ENCODE data around the gene STK33. TPM values are rescaled to one million over a fixed set of nuclear protein-coding genes. Genes with fewer than 3 reads are reported as not detected.

STK33 gene
- total and polyA plus RNA-seq, 2 of the 13 experiments (the other 11 are each of a cell fraction or from before 2014, with no cell fraction given) = 2.7 to 12.6 TPM

- TF ChIP-seq TOPORS (CRISPR knock-in tag; IDR thresholded peaks at IDR 0.05) = no peak
- no peak for TF ChIP-seq HDAC6 (IDR thresholded peaks at IDR 0.05; ENCODE audit: low read depth, low read length)
- no peak for TF ChIP-seq SOX13 (IDR thresholded peaks at IDR 0.05)
- TF ChIP-seq SOX13 (CRISPR knock-in tag; conservative IDR thresholded peaks at IDR 0.05 in 1 of 2, IDR thresholded peaks at IDR 0.05 in 1 of 2) = no peak
- no peak for TF ChIP-seq ZFP82 (CRISPR knock-in tag; IDR thresholded peaks at IDR 0.05; ENCODE audit: borderline replicate concordance)
- TF ChIP-seq MIXL1 (CRISPR knock-in tag; IDR thresholded peaks at IDR 0.05) = no peak
- no peak for TF ChIP-seq TBX2 (CRISPR knock-in tag; IDR thresholded peaks at IDR 0.05; ENCODE audit: borderline replicate concordance)
- no peak for TF ChIP-seq ZNF550 (CRISPR knock-in tag; IDR thresholded peaks at IDR 0.05; ENCODE audit: borderline replicate concordance)
- no peak for TF ChIP-seq ZNF563 (CRISPR knock-in tag; IDR thresholded peaks at IDR 0.05)
- no peak for TF ChIP-seq ZNF747 (CRISPR knock-in tag; IDR thresholded peaks at IDR 0.05; ENCODE audit: borderline replicate concordance)
- no peak for TF ChIP-seq HOXA5 (CRISPR knock-in tag; IDR thresholded peaks at IDR 0.05)
- no peak for TF ChIP-seq ZNF652 (CRISPR knock-in tag; IDR thresholded peaks at IDR 0.05; ENCODE audit: borderline replicate concordance, low read depth)
- TF ChIP-seq ZNF530 (CRISPR knock-in tag; IDR thresholded peaks at IDR 0.05; ENCODE audit: low read depth) = no peak
- TF ChIP-seq ZSCAN12 (CRISPR knock-in tag; IDR thresholded peaks at IDR 0.05) = no peak
- no peak for TF ChIP-seq HNRNPUL1 (IDR thresholded peaks at IDR 0.05; ENCODE audit: low read depth, low read length)
- TF ChIP-seq NR2F2 (IDR thresholded peaks at IDR 0.05; ENCODE audit: borderline replicate concordance, low read depth) = no peak
- no peak for TF ChIP-seq ETV5 (CRISPR knock-in tag; IDR thresholded peaks at IDR 0.05; ENCODE audit: borderline replicate concordance)
- TF ChIP-seq ZNF660 (CRISPR knock-in tag; IDR thresholded peaks at IDR 0.05; ENCODE audit: borderline replicate concordance, low read depth) = no peak
- BruUV-seq (replicated peaks) = no TSS peak
- Histone ChIP-seq H3K27me3 (ENCODE audit: control insufficient read depth in 1 of 2, insufficient read depth in 2 of 2, low read length in 2 of 2) (no peaks in the 10 kb centered on the region), H3K4me1 (ENCODE audit: insufficient read depth, low read length) (no peaks in the 10 kb centered on the region), H4K20me1 (ENCODE audit: insufficient read depth, low read length) (no peaks in the 10 kb centered on the region), H3K4me2 (ENCODE audit: low read depth, low read length) (no peak overlapping the region), H3K9me3 (ENCODE audit: low read length) (no peaks in the 10 kb centered on the region), H2AFZ (ENCODE audit: low read length) (no peak overlapping the region), H3K36me3 (replicated peaks in 1 of 2; ENCODE audit: control insufficient read depth in 1 of 2, insufficient read depth in 2 of 2, low read length in 2 of 2) (peaks cover 26 to 52% of the 10 kb centered on the region in 2 experiments), H3K79me2 (ENCODE audit: insufficient read depth, low read length) (no peaks in the 10 kb centered on the region), H3K9ac (ENCODE audit: insufficient read depth, low read depth, low read length) (no peak overlapping the region), H3K27ac (ENCODE audit: extremely low read length, insufficient read depth, low read length) (no peak overlapping the region), H3K4me3 (replicated peaks in 1 of 3; ENCODE audit: insufficient read depth in 1 of 3, low read depth in 2 of 3, low read length in 3 of 3) (no peak overlapping the region)
- no peak for FAIRE-seq
- ChIA-PET CTCF (ENCODE audit: low intra/inter-chr PET ratio, low total read pairs) (no interaction called here), POLR2A (no interaction called here)
- ATAC-seq = no peak
- in situ Hi-C loops (cut with HindIII; ENCODE audit: extremely low pct_ligation_motif_present, low pct_unique_long_range_greater_than_20kb) = no loop called here
- DNase-seq (ENCODE audit: low spot score) = no peak
- 95% methylated on average over 4 of the region's 5 CpGs for WGBS (ENCODE audit: low lambda C conversion rate)
- intact Hi-C loops (cut with micrococcal nuclease; ENCODE audit: unreplicated experiment) = no loop called here
Observed at GRCh38 chr11:8642196-8642841, 48.3 kb upstream of the STK33 start.
